ENCODE measurements around the gene SNPH.

Gene SNPH

GRCh38 chr20:1327241-1327653 is 61.2 kb downstream of the SNPH start:
- TF ChIP-seq CTCF (IDR thresholded peaks at IDR 0.05) = no peak

DNA sequence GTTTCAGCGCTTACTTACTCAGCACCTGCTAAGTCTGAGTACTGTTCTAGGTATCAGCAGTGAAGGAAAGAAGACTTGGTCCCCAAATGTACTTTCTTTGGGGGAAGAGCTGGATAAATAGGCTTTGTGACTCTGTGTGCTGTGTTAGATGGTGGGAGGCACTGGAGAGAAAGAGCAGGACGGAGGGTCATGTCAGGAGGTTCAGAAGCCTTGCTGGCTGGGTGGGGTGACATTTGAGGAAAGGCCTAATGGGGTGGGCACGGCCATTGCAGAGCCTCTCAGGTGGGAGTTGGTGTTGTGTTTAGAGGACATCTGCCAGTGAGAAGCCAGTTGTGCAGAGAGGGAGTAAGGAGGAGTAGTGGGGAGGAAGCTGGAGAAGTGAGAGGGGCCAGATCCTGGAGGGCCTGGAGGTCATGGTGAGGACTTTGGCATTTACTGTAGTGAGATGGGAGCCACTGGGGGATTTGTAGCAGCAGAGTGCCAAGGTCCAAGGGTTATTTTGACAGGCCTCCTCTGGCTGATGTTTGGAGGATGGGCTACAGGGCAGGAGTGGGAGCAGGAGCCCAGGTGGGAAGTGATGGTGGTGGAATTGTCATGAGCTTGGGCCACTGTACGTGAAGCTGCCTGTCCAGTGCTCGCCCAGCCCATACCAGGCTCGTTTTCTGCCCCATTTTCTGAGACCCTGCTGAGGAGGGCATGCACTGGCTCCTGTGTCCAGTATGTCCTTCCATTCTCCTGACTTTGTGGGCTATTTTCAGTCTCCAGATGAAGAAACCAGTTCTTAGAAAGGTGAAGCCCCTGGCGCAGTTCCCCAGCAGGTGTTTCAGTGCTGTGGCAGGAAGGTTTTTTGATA is 62.0 kb downstream of the SNPH start:
- no peak for TF ChIP-seq CTCF (IDR thresholded peaks at IDR 0.05)

DNA sequence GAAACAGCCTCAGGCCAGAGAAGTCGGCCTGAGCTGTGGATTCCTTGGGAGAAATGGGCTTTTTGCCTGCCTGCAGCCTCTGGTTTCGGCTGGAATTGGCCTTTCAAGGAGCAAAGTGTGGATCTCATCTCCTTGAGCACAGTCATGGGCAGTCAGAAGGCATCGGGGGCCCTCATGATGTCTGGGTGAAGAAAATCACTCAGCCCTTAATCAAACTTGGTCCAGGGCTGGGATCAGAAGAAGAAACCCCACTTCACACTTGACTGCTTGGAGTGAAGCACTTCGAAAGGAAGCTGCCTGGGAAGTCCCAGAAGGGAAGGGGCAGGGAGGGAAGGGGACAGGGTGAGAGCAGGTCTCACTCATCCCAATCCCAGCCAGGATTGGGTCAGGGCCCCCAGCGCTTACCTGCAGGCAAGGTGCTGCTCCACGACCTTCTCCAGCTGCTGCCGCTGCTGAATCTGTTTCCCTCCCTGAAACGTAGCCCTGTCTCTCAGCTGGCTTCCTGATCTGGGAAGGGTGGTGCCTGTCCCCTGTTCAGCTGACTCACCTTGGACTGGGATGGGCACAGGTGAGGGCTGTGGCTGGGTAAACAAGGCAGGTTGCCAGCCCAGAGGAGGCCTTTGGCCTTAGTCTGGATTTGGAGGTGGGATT is 62.7 kb downstream of the SNPH start, which contains the start of gene SDCBP2:
TSS of gene SDCBP2 (minus strand) at position 460 of the 651 bp plus-strand sequence. CDS start 8,723 bp downstream, outside the sequence.
- no peak for TF ChIP-seq CTCF (IDR thresholded peaks at IDR 0.05)

GRCh38 chr20:1330075-1330830 is 64.2 kb downstream of the SNPH start:
- TF ChIP-seq CTCF (IDR thresholded peaks at IDR 0.05) = no peak

- TF ChIP-seq CTCF (IDR thresholded peaks at IDR 0.05) = no peak
Measured at GRCh38 chr20:1331101-1331500, 65.0 kb downstream of the SNPH start.

GRCh38 chr20:1331801-1332453 is 65.8 kb downstream of the SNPH start:
- no peak for TF ChIP-seq CTCF (IDR thresholded peaks at IDR 0.05)

DNA sequence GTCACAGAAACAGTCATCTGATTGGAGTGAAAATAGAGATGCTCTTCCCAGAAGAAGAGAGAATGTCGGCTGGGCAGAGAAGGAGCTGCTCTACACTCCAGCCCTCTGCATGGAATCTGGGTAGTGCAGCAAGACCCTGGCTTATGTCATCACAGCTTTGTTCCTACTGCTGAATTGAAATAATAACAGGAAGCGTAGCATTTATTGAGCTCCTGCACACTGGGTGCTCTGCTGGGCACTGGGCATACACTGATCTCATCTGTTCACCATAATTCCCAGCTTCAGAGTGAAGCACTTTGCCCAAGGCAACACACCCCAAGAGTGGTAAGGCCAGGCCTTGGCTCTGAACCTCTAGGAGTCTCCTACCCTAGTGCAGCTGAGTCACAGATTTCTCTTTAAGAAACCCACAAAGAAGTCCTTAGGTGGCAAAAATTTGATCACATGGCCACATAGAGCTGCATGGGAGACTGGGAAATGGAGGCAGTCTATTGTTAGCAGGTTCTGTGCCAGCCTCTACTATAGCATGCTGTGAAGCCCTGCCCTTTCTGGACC is 66.7 kb downstream of the SNPH start:
- TF ChIP-seq CTCF (IDR thresholded peaks at IDR 0.05) = no peak
